GM10847 (cell line): ENCODE results near the gene SLC2A1.

ENCODE experiments used
- POLR2A ChIP-seq: IDR thresholded peaks from 2 replicates; pipeline ENCODE4 v1.6.1; 2011; ENCODE audit not compliant: insufficient read length; ENCODE audit errors: extremely low read depth

The SLC2A1 gene

DNA sequence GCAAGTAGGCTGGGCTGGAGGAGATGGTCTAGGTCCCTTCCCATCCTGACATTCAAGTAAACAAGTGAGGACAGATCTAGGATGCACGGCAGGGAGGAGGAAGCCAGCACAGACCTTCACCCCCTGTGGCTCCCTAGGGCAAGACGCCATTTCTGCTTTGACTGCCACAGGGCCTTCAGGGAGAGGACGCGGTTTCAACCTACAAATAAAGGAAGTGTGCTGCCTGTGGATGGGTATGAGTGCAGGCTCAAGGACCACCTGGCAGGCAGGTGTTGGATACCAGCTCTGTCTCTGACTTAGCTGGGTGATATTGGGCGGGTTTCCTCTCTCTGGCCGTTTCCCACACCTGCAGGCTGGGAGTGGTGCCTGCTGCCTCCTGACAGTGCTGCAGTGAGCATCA is 16.2 kb downstream of the SLC2A1 start:
- TF ChIP-seq POLR2A: no peak

DNA sequence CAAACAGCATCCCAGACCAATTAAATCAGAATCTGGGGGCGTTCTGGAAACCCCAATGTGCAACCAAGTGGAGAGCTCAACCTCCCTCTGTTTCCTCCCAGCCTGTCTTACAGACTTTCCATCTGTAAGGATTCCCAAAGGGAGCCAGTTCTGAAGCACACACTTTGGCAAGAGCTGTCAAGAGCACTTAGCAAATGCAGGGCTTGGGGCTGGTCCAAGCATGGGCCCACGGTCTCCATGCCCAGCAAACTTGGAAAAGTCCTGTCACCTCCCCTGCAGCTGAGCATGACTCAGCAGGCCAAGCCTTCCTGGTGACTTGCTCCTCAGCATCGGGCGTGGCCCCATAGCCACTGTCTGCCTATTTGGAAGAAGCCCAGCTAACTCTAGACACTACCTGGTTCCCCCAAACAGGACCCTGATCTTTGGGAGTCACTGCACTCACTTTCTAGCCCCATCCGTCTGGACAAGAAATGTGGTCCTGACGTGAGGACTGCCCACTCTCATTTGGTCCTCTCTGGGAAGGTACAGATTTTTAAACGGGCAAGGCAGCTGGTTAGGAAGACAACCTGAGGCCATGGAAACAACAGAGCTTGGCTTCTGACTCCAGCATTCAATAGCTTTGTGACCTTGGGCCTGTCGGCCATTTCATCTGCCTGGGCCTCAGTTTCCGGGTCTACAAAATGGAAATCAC is 16.9 kb downstream of the SLC2A1 start:
- no peak for TF ChIP-seq POLR2A

DNA sequence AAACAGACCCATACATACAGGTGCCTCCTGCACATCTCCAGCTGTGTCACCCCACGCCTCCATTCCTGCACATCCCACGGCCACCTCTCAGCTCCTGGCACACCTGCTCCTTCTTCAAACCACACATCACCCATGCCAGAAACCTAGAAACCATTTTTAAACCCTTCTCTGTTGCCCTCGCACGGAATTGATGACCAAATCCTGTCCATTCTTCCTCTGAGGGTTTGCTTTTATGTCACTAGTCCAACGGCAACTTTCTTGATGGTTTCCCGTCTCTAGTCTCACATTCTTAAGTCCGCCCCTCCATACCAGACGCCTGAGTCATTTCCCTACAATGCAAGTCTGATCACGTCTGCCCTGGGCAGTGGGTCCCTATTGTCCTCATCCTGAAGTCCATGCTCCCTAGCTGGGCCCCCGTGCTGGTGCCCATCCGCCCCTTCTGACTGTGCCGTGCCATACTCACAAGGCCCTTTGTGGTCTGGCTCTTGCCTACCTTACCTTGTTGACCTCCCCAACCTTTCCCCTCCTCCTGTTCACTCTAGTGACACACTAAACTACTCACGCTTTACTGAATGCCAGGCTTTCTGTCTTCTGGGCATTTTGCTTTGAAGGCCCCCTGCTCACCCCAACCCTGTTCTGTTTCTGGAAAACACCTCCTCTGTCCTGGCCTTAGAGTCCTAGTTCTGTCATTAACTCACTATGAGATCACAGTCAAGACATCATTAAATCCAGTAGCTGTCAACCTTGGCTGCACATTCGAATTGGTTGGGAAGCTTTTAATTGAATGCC is 17.6 kb downstream of the SLC2A1 start:
- no peak for TF ChIP-seq POLR2A

DNA sequence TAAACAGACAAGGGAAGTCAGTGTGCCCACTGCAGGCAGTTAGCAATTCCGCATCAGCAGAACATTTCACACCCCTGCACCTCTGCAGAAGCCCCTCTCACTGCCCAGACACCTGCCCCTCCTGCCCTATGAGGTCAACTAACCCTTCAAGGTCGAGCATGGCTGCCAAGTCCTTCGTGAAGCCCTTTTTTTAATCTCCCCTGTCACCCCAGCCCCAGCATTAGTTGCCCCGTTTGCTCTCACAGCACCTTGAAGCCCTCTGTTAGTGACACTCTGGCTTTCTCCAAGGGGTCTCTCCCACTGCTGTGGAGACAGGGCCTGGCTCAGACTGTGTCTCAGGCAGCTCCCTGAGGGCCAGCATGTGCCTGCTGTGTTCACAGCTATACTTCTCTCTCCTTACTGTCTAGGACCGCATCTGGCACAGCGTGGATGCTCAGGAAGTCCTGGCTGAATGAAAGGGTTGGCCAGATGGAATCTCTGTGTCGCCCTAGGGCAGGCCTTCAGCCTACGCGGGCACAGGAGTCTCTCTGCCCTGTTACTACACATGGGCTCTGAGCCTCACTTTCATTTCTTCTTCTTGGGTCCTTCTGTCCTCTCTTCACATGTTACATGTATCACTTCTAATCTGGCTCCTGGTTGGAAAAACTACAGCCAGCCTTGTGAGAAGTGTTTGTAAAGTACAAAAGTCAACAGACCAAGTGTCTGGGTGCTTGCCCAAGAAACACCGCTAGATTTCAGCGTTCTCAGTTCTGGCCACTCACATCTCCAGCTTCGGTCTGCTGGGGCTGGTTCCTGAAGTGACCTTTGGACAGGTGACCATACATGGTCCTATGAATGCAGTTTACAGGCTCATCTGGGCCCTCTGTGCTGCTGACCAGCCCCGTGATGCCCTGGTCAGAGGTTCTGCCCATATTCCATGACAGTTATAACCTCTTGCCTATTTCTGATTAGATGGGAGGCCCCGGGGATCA is 19.7 kb downstream of the SLC2A1 start:
- TF ChIP-seq POLR2A: no peak

DNA sequence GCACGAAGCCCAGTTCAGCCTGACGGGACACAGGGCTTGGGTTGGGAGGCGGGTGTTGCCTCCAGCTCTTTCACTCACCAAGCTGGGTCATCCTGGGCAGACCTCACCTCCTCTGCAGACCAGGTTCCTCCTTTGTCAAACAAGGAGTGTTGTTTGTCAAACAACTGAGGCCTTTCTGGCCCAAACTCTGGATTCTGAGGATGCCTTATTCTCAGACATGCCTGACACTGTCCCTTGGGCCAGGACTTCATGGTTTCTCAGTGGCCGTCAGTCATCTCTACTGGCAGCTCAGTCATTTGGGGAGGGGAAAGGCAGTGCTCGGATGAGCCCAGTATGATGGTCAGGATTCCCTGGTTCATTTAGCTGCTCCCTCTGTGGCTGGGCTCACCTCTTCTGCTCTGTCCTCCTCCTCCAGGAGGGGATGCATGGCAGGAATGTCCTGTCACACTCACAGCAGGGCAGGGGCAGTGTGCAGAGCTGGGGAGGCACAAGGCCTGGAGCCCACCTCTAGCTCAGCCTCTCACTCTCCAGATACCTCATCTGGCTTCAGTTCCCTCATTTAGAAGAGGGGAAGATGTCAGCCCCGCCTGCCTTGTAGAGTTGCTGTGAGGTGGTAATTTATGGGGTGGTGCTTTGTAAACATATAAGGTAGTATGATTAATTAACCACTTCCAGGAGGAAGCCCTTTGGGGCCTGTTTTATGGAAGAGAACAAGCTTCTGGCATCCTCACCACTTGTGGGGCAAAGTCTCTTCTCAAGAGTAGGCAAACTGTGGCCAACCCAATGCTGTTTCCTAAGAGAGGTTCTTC is 20.6 kb downstream of the SLC2A1 start:
- TF ChIP-seq POLR2A: no peak

DNA sequence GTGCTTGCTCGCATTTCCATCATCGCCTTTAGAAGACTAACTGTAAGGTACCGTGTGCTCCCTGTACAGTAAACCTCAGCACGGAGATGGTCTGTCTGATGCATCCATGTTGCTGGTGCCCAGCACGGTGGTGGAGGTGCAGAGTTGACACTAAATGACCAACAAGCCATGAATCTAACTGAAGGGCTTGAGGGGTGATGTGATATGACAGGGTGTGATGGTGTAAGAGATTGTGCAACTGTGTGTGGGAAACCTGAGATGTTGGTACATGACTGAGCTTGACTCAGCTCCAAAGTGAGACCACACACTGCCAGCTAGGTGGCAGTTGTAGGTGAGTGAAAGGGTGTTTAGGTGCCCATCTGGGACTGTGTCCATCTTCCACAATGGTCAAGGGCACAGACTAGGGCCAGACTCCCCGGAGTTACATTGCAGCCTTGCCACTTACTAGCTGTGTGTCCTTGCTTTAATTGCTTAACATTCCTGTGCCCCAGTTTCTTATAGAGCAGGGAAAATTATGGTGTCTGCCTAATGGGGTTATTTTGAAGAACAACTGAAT is 21.4 kb downstream of the SLC2A1 start:
- no peak for TF ChIP-seq POLR2A

DNA sequence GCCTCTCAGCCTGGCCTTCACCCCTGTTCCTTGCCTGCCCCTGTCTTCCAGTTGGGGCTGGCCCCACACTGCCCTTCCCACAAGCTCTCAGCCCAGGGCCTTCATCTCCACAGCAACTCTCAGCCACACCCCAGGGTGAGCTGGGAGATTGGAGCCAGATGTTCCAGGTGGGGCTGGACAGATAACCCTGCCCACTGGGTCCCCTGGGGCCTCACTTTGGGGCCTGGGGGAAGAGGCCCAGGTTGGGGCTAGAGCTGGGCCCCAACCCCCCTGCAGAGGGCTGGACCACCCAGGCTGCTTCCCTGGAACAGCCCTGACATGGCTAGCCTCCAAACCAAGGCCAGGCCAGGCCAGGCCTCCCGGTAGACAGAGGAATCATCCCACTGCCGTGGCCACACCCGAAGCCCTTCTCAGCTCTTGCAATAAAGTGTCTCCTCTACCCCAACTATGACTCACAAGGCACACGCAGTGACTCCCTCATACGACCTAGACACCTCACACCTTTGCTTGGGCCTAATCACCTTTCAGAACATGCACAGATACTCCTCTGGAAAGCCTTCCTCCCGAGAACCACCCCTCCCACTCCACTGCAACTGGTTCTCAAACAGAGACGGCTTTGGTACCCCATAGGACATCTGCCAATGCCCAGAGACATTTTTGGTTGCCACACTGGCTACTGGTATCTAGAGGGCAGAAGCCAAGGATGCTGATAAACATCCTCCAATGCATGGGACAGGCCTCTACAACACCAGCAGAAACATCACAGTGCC is 22.2 kb downstream of the SLC2A1 start:
- no peak for TF ChIP-seq POLR2A

DNA sequence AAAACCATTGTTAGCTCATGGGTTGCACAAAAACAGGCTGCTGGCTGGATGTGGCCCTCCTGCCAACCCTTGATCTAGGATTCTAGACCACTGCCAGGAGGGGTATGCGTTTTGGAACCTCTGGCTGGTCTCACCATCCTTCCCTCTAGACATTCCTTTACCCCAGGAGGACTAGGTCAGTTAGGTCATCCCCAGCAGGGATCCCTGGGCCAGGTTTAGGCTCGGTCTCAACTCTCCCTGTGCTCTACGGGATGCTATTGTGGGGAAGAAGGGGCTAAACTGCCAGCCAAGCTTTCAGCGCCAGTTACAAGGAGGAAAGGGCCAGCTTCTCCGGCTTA is 22.7 kb downstream of the SLC2A1 start:
- no peak for TF ChIP-seq POLR2A

DNA sequence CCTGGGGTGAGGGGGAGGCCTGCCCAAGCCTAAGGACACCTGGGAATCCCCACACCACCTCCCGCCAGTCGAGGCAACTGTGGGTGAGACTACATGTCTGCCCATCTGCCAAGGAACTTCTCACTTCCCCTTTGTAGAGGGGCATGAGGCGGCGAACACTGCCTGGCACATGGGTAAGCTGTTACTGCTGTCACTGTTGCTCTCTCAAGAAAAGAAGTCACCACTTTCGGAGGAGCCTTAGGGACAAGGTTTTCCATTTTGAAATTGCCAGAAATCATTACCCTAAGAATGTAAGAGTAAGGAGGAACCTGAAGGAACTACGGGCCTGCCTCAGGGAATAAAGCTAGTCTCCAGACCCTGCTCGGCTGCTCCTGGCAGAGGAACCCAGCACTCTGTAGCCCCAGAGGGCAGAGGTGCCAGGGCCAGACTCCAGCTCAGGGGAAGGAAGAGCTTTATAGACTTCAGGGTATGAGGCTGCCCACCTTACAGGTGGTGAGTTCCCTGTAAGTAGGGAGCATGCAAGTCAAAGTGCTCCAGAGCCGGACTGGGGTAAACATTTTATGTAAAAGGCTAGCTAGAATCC is 23.3 kb downstream of the SLC2A1 start:
- no peak for TF ChIP-seq POLR2A

DNA sequence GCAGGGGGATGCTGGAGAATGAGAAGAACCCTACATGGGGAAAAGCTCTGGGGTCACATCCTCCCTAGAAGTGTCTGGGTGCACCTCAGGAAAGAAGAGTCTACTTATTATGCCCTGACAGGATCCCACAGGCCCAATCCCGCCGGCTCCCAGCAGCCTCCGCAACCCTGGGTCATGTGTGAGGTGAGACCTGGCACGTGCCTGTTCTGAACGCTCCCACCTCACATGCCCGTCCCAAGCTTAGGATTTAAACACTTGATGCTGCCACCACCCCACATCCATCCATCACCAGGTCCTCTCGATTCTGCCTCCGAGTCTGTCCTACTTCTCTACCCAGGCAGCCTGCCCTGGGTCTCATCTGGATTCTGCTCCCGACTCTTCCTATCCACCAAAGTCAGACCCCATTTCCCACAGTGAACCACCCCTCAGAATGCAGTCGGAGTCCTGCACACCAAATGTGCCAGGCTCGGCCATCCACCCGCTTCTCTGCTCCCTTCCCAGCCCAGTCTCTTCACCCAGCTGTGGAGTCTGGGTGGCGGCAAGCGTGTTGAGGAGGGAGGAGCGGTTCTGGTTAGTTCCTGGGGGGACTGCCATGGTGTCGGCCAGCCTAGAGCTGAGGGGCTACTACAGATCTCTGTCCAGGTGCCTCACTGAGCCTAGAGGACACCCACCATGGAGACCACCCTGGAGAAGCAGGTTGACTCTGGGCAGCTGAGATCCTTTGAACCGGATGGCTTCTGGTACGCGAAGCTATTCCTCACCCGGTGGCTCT is 23.9 kb downstream of the SLC2A1 start:
- no peak for TF ChIP-seq POLR2A

DNA sequence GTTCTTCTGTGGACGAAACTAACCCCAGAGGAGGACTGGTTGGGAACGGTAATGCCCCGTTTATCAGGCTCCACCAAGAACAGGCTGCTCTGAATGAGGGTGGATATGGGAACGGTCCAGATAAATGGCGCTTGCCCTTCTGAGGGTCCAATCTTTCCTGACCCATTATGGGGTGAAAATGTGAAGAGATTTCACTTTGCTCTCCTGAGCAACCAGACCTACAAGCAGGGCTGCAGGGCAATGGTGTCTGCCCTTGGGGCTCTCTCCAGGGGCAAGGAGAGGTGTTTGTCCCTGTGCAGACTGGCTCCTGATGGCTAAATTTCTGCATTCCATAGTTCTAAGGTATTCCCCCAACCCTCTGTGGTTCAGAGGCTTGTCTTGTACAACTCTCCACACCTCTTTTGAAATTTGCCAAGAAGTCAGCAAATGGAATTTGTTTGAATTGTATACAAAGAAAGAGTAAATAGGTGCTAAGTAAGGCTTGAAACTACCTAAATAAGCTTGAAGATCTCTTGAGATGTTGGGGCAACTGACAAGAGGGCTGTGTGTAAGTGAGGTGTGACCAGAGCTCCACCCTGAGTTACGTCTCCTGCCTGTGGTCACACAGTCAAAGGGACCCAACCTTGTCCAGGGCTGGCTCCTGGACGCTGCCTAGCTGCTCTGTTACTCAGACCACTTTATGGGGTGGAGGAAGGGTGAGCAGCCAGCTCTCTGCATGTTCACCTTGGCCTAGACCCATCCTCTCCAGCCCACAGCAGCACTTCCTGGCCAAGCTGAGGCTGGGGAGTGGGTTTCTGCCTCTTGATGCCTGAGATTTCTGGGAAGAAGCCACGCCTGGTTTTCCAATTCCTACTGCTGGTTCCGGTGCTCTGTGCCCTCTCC is 24.8 kb downstream of the SLC2A1 start:
- no peak for TF ChIP-seq POLR2A

DNA sequence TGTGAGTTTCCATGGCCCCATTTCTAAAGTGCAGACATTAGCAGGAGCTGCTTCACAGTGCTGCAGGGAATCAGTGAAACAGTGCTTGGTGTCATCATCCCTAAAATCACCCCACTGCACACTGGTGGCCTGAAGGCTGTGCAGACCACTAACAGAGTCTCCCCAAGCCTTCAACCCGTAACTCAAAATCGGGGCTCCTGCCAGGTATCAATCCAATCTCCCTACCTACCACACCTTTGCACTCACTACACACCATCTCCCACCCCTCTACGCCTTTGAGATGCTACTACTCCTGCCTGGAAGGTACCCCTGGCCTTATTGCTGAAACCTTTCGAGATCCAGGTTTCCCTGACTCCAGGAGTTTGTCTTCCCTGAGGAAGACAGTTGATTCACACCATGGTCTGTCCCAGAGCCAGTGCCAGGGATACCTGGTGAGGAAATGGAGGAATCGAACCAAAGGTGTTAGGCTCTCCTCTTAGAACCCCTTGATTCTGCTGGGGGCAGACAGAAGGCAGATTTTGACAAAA is 25.5 kb downstream of the SLC2A1 start:
- TF ChIP-seq POLR2A: no peak

DNA sequence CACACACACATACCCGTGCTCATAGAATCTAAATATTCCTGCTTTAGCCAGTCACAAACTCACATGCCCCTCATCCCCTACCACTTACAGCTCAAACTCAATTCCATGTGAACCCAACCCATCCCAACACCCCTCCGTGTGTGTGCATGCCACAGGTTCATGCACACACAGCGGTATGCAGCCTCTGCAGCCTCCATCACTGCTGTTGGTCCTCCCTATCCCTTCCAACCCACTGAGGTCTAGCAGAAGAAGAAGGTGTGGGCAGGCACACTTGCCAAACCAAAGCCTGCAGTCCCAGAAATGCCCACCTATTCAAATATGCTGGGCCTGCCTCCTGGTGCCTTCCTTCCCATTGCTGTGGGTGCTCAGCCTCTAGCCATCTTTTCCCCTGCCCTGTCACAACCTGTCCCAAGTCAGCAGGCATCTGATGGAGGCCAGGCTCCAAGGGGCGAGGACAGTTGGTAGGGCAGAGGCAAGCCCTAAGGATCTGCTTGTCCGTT is 26.2 kb downstream of the SLC2A1 start:
- TF ChIP-seq POLR2A: no peak
